Activated T-cell treated with anti-CD3 and anti-CD28 coated beads, Interleukin-2, amount 50 U/mL, for 24 hours (primary cell): ENCODE results near the gene RBPMS2.
A peak's percentile ranks its signal among the peaks of the same experiment; 100 is the strongest.

Experiments used
- DNase-seq: peaks from one replicate; pipeline ENCODE4 v3.0.0-alpha.2; 2020
- H3K27ac Mint-ChIP-seq: 2 replicates; pipeline ENCODE4 v1.8.0; 2020; ENCODE audit warnings: mild to moderate bottlenecking, mixed read lengths
- H3K27me3 Mint-ChIP-seq: 2 replicates; pipeline ENCODE4 v1.8.0; 2020; ENCODE audit warnings: mixed read lengths
- H3K36me3 Mint-ChIP-seq: 2 replicates; pipeline ENCODE4 v1.8.0; 2020; ENCODE audit warnings: low read depth, mixed read lengths
- H3K4me1 Mint-ChIP-seq: 2 replicates; pipeline ENCODE4 v1.8.0; 2020; ENCODE audit warnings: low read depth, mixed read lengths
- H3K4me3 Mint-ChIP-seq: 2 replicates; pipeline ENCODE4 v1.8.0; 2020; ENCODE audit warnings: mild to moderate bottlenecking, moderate library complexity, mixed read lengths
- H3K9me3 Mint-ChIP-seq: 2 replicates; pipeline ENCODE4 v1.8.0; 2020; ENCODE audit warnings: mixed read lengths

The RBPMS2 gene

DNA sequence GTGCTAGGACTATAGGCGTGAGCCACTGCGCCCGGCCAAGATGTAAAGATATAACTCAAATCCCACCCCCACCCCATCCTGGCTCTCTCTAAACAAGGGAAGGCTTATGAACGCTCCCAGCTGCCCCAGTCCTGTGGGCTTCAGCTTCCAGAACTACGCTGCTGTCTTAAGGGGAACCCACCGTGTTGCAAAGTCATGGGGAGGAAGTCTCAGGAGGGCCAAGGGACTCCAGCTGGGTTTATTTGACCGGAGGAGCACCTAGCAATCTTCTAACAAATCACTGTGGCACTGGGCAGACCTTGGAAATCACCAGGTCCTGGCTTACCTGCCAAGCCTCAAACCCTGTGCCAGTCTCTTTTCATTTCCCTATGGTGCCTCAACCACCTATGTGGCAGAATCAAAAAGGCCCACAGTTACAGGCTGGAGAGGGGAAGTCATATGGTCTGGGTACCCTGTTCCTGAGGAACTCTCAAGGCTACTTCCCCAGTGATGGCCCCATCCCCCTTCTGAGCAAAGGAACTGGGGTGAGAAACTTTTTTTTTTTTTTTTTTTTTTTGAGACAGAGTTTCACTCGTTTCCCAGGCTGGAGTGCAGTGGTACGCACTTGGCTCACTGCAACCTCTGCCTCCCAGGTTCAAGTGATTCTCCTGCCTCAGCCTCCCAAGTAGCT, 83.4 kb downstream of the RBPMS2 start:
- DNase-seq: no peak
- Mint-ChIP-seq H3K36me3 (peaks cover 80% of the 10 kb centered on the region), H3K4me1 (peaks cover 34% of the 10 kb centered on the region), H3K27ac (peak overlapping the region; percentile 88), H3K9me3 (no peaks in the 10 kb centered on the region), H3K27me3 (no peaks in the 10 kb centered on the region), H3K4me3 (no peak overlapping the region)

DNA sequence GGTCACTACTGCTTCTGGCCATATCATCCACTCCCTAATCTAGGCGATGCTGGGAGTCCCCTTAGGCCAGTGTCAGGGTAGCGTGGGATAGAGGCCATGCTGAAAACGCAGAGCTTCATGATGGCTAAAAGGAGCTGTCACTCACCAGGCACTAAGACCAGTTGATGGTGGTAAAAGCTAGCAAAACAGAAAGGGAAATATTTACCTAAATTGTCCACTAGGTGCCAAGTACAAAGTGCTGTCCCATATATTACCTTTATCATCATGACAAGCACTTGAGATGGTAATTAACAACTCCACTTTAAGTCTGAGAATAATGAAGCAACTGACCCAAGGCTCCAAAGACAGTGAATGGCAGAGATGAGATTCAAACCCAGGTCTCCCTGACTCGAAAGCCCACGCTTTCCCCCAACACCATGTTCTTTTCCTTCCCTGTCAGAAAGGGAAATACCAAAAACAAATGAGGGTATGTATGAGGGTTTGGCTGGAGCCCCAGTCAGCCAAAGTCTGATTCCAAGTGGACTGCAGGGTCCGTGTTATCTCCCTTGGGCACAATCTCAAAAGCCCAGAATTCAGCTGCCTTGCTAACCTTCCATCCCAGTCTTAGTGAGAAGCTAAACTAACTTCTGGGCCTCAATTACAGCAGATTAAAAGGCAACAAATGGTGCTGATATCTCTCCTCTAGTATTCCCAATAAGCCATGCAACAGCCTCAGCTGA, 84.7 kb downstream of the RBPMS2 start:
- Mint-ChIP-seq H3K27ac (peak overlapping the region; percentile 88), H3K27me3 (no peaks in the 10 kb centered on the region), H3K4me1 (peaks cover 27% of the 10 kb centered on the region), H3K9me3 (no peaks in the 10 kb centered on the region), H3K4me3 (no peak overlapping the region), H3K36me3 (peaks cover 89% of the 10 kb centered on the region)
- no peak for DNase-seq

DNA sequence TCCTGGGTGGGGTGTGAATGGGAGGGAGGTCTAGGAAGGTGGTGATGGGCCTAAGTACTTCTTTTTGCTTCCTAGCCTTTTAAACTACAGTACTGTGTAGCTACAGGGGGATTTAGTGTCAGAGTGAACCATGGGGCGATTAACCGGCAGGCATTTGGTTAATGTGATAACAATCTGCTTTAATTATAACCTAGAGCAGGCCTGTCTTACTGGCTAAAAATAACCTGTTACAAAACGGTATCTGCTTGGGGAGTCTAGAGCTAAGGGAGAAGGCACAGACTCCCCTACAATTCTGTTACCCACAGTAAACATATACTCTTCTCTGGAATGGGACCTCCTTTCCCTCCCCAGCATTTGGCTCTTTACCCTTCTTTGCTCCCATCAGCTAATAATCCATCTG, 85.4 kb downstream of the RBPMS2 start:
- H3K36me3 Mint-ChIP-seq: peaks cover 85% of the 10 kb centered on the region
- H3K4me3 Mint-ChIP-seq: no peak overlapping the region
- no peaks in the 10 kb centered on the region for H3K27me3 Mint-ChIP-seq
- H3K4me1 Mint-ChIP-seq: peaks cover 22% of the 10 kb centered on the region
- no peaks in the 10 kb centered on the region for H3K9me3 Mint-ChIP-seq
- no peak for DNase-seq
- H3K27ac Mint-ChIP-seq: peak overlapping the region; percentile 84
